Mucosa of descending colon (tissue), 3 donors: ENCODE results near the gene CARD14. TPM values are rescaled to one million over a fixed set of nuclear protein-coding genes. Genes with fewer than 3 reads are reported as not detected.

Source experiments
- ATAC-seq: fragments of 200-7000 bp; cut with Tn5 transposase; one replicate; pipeline ENCODE4 v1.9.1; 2020; ENCODE audit warnings: mild to moderate bottlenecking, moderate library complexity
- DNase-seq, 3 donors: peaks; one replicate each; pipeline ENCODE4 v3.0.0-alpha.2; 2020
- H3K36me3 ChIP-seq: fragments of 200-600 bp; one replicate; pipeline ENCODE4 v1.8.0; 2021; ENCODE audit warnings: low read depth, mild to moderate bottlenecking
- H3K4me1 ChIP-seq: fragments of 200-600 bp; one replicate; pipeline ENCODE4 v1.8.0; 2021; ENCODE audit warnings: low read depth, mild to moderate bottlenecking
- H3K4me3 ChIP-seq: fragments of 200-600 bp; one replicate; pipeline ENCODE4 v1.8.0; 2021; ENCODE audit warnings: mild to moderate bottlenecking
- H3K9me3 ChIP-seq: fragments of 200-600 bp; one replicate; pipeline ENCODE4 v1.8.0; 2021; ENCODE audit warnings: mild to moderate bottlenecking
- intact Hi-C, 2 donors: fragments of 100-400 bp; cut with DNase I in 1 of 2; cut with micrococcal nuclease in 1 of 2; formaldehyde crosslinking; loops; one replicate each; pipeline versions ENCODE4 v1.11.0 to v1.11.1; 2022; cut with DNase I, micrococcal nuclease
- total RNA-seq, 3 donors: library from RNA; stranded (reverse); fragmentation: NEBNext Ultra II Directional in 2 of 3; extraction: Animal tissue kit (Norgen Biotek cat#: 25700) in 2 of 3; gene quantifications; one replicate each; pipeline versions ENCODE4 v1.2.1 to v1.2.4, GENCODE V29; 2021 to 2023
- TF ChIP-seq, protein P1 (sequence below): fragments of 200-600 bp; IDR thresholded peaks from one replicate; pipeline ENCODE4 v1.8.0; 2022; ENCODE audit warnings: antibody characterized with exemption, mild to moderate bottlenecking
- donor health status: DM: no; HTN: no; CAD: no; lungs with moderate emphysema.
- donor health status: DM: no; HTN: no; CAD: no.
- donor health status: DM: no; HTN: yes; CAD: no.

Gene CARD14
- total RNA-seq, 3 donors from 2014 or later: 0.38 to 2.4 (median 1.4) TPM

DNA sequence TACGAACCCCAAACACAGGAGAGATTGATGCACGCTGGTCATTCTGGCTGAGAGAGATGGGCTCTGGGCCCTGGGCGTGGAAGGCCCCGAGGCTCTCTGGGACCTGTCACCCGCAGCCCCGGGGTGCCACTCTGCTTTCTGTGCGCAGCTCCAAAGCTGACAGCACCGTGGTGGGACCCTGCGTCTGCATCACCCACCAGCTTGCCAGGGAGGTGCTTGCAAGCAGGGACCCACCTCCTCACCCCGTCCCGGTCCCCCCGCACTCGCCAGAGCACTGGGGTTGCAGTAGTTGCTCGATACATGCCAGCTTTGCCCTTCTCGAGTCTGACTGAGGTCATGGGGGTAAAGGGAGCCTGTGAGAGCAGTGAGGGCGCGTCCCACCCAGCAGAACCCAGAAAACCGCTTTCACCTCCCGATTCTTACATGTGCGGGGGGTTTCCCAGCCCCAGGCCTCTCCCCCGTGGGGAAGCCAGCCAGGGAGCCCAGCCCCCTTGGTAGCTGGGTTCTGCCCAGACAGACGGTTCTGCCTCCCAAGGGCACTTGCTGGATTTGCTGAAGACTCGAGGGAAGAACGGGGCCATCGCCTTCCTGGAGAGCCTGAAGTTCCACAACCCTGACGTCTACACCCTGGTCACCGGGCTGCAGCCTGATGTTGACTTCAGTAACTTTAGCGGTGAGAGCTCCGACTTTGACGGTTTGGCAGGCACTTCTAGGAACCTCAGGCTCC is 12.5 kb downstream of the CARD14 start:
- Histone ChIP-seq H3K4me1 (no peaks in the 10 kb centered on the region), H3K9me3 (no peaks in the 10 kb centered on the region), H3K4me3 (no peak overlapping the region), H3K36me3 (no peaks in the 10 kb centered on the region)
- DNase-seq (no peak), ATAC-seq (no peak)
- intact Hi-C loops: no loop called here
- TF ChIP-seq, protein P1, sequence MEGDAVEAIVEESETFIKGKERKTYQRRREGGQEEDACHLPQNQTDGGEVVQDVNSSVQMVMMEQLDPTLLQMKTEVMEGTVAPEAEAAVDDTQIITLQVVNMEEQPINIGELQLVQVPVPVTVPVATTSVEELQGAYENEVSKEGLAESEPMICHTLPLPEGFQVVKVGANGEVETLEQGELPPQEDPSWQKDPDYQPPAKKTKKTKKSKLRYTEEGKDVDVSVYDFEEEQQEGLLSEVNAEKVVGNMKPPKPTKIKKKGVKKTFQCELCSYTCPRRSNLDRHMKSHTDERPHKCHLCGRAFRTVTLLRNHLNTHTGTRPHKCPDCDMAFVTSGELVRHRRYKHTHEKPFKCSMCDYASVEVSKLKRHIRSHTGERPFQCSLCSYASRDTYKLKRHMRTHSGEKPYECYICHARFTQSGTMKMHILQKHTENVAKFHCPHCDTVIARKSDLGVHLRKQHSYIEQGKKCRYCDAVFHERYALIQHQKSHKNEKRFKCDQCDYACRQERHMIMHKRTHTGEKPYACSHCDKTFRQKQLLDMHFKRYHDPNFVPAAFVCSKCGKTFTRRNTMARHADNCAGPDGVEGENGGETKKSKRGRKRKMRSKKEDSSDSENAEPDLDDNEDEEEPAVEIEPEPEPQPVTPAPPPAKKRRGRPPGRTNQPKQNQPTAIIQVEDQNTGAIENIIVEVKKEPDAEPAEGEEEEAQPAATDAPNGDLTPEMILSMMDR: no peak

DNA sequence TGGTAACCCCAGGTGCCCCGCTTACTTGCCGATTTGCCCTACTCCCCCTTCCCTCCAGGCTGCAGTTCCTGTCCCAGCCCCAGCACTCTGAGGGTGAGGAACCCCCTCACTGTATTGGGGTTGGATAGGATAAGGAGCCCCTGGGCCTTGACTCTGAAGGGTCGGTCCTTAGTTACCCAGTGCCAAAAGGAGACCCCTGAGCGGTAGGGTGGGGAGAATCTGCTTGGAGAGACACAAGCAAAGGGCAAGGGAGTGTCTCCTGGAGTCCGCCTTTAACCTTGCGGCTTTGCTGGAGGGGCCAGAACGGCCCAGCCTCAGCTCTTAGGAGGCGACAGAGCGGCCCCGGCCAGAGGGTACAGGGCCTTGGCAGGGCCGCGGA is 13.0 kb downstream of the CARD14 start:
- TF ChIP-seq, protein P1: no peak
- no peak for ATAC-seq
- H3K4me3 ChIP-seq: no peak overlapping the region
- DNase-seq: no peak
- intact Hi-C loops: no loop called here
- H3K4me1 ChIP-seq: peaks cover 5% of the 10 kb centered on the region
- H3K9me3 ChIP-seq: no peaks in the 10 kb centered on the region
- H3K36me3 ChIP-seq: no peaks in the 10 kb centered on the region

DNA sequence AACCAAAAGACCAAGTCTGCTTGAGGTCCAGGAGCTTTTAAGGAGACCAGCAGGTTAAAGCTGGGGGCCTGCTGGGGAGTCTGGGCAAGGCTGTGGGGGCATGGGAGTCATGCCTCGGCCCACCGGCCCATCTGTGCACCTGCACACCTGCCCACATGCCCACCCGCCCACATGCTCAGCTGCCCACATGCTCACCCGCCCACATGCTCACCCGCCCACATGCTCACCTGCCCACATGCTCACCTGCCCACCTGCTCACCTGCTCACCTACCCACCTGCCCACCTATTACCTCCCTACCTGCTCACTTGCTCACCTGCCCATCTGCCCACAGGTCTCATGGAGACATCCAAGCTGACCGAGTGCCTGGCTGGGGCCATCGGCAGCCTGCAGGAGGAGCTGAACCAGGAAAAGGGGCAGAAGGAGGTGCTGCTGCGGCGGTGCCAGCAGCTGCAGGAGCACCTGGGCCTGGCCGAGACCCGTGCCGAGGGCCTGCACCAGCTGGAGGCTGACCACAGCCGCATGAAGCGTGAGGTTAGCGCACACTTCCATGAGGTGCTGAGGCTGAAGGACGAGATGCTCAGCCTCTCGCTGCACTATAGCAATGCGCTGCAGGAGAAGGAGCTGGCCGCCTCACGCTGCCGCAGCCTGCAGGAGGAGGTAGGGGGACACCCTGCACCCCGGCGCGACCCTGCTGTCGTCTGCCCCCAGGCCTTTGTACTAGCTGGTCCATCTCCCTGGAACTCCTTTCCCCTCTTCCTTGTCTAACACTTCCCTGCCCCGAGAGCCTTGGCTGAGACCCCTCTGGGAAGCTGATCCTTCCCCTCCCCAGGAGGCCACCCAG is 14.0 kb downstream of the CARD14 start:
- DNase-seq: no peak
- ATAC-seq: no peak
- TF ChIP-seq, protein P1: no peak
- H3K9me3 ChIP-seq: no peaks in the 10 kb centered on the region
- intact Hi-C loops: no loop called here
- H3K4me1 ChIP-seq: peaks cover 5% of the 10 kb centered on the region
- H3K4me3 ChIP-seq: no peak overlapping the region
- no peaks in the 10 kb centered on the region for H3K36me3 ChIP-seq

DNA sequence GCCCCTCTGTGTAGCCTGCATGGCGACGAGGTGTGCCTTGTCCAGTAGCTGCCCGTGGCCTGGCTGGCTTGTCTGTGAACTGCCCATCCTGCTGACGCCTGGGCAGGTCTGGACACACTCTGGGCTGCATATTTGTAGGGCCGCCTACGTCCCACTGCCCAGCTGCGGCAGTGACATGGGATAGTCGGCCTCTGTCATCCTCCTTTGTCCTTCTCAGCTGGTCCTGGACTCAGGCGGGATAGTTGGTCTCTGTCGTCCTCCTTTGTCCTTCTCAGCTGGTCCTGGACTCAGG is 14.5 kb downstream of the CARD14 start:
- H3K4me1 ChIP-seq: peaks cover 5% of the 10 kb centered on the region
- TF ChIP-seq, protein P1: no peak
- H3K4me3 ChIP-seq: no peak overlapping the region
- no peaks in the 10 kb centered on the region for H3K9me3 ChIP-seq
- ATAC-seq (no peak), DNase-seq (no peak)
- no peaks in the 10 kb centered on the region for H3K36me3 ChIP-seq
- intact Hi-C loops: no loop called here

DNA sequence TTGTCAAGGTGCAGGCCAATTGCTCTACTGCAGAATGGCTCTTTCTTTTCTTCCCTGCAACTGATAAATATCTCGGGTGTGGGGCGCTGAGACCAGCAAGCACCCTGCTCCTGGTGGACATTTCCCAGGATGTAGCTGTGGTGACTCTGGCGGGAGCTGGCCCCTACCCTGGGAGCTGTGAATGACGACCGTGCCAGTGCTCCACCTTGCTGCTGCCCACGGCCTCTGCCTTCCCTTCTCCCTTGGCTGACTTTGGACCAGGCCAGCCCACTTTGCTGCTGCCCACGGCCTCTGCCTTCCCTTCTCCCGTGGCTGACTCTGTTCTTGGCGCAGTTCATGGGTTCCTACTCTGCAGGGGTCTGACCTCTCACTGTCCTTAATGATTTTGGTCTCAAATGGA is 16.1 kb downstream of the CARD14 start:
- Histone ChIP-seq H3K36me3 (no peaks in the 10 kb centered on the region), H3K4me3 (no peak overlapping the region), H3K9me3 (no peaks in the 10 kb centered on the region), H3K4me1 (peaks cover 5% of the 10 kb centered on the region)
- ATAC-seq: no peak
- TF ChIP-seq, protein P1: no peak
- intact Hi-C loops: no loop called here
- DNase-seq: no peak
